GM19455 (cell line): ENCODE measurements around the gene PLCXD1.

Experiments
- ATAC-seq: cut with Tn5 transposase; IDR thresholded peaks from one replicate; pipeline ENCODE4 v1.9.1; 2021; ENCODE audit not compliant: unreplicated experiment

Gene PLCXD1

DNA sequence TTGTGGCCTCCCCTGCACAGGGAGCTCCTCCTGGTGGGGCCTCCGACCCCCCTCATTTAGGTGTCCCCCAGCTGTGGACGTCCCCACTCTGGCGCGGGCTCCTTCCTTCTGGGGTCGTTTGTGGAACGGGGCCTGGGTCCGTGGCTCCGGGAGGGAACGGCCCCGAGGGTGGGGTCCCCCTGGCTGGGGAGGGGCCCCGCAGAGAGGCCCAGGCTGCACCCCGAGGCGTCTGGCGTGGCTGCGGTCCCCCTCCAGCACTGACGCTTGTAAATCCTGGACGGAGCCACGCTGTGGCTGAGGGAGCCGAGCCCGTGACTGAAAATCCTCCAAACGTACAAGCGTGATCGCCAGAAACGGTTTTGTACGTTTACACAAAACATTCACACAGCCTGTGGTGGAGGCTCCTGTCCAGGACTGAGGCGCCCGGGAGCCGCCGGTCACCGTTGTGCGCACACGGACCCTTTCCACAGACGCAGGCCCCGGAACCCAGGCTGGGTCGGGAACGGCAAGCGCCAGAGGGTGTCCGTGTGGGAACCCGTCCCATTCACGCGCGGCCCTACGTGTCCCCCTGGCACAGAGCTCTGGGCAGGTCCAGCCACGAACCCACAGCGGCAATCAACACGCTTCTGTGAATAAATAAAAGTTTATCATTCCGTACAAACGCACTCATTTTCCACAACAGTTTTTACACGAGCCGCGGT, 52.6 kb downstream of the PLCXD1 start:
- ATAC-seq, result no peak

DNA sequence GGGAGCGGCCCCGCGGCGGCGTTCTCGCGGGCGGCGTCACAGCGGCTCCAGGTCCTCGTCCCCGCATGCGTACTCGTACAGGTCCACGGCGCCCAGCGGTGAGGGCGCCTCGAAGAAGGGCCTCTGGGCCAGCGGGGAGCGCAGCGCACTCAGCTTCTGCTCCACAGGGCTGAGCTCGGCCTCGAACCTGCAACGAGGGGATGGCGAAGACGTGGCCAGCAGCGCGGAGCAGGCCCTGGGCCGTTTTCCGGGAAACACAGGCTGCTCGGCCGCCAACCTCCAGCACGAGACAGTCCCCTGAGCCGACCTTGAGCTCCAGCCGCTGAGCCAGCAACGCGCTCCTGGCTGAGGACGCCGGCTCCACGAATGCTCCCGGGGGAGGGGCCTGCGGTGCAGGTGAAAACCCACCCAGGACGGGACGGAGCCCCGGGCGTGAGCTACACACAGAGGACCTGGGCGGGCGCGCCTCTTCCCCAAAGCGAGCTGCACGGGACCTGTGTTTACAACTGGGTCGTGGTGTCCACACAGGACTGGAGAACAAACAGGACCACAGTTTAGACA, 53.2 kb downstream of the PLCXD1 start:
- no peak for ATAC-seq

DNA sequence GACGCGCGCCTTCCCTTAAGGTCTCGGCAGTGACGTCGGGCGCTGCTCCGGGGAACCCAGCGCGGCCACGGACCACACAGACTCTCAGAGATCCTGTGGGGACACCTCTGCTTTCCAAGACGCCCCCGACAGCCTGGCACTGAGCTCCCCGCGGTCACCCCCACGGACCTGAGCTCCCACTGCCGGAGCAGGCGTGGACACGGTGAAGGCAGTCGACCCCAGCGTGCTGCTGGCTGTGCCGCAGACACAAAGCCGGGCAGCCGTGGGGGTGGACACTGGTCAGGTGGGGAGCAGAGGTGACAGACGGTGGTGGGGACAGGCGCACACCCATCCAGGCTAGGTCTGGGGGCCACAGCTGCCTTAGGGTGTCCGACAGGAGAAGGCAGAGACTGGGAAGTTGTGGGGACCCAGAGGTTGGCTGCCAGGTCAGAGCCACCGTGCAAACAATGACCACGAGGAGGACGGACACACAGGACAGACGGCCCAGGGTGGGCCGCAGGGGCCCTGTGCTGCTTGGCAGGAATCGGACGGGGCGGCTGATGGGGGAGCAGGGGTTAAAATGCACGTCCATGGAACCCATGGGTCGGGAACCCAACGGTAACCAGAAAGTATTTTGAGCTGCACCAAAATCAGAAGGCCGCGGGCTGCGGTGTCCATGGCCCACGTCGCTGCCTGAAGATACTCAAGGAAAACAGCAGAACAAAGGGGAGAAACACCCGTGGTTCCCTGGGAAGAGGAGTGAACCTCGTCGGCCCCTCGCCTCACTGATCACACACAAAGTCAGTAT, 54.0 kb downstream of the PLCXD1 start:
- no peak for ATAC-seq

DNA sequence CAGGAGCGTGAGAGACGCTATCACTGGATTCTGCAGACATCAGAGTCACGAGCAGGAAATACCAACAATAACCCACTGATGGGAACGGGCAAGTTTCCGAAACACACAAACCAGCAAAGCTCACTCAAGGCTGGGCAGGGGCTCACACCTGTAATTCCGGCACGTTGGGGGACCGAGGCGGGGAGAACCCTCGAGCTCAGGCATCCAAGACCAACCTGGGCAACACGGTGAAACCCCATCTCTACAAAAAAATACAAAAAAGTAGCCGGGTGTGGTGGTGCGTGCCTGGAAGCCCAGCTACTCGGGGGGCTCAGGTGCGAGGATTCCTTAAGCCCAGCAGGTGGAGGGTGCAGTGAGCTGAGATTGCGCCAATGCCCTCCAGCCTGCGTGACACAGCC, 54.6 kb downstream of the PLCXD1 start:
- no peak for ATAC-seq

DNA sequence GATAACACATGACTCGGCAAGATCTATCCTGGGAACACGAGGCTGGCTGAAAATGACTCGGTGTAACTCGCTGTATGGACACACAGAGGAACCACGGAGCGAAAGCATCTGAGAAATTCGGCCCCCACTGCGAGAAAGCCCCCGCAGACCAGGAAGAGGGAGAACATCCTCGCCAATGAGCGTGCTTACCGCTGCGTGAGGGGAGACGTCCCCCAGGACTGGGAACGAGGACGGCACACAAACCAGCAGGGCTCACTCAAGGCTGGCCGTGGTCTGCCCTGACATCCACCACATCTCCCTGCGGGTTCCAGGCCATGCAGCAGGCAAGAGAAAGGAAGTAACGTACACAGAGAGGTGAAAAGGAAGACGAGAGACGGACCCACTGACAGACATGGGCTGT, 55.0 kb downstream of the PLCXD1 start:
- no peak for ATAC-seq

DNA sequence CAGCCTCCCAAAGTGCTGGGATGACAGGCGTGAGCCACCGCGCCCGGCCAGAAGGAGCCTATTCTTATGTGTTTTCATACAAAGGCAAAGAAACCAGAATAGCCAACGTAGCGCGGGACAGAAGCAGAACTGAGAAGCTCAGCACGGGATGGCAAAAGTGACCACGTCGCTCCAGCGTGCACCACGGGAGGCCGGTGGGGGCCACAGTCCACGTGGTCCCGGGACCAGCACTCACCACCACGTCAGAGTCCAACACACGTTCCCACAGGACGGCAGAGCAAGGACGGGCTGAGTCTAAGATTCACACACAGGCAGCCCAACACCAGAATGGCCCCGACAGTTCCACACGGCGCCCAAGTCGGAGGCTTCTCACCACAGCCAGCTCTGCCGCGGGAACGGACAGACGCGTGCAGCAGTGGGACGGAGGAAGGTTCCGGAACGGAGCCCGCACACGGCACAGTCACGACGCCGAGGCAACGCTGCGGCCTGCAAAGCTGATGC, 56.2 kb downstream of the PLCXD1 start:
- no peak for ATAC-seq

DNA sequence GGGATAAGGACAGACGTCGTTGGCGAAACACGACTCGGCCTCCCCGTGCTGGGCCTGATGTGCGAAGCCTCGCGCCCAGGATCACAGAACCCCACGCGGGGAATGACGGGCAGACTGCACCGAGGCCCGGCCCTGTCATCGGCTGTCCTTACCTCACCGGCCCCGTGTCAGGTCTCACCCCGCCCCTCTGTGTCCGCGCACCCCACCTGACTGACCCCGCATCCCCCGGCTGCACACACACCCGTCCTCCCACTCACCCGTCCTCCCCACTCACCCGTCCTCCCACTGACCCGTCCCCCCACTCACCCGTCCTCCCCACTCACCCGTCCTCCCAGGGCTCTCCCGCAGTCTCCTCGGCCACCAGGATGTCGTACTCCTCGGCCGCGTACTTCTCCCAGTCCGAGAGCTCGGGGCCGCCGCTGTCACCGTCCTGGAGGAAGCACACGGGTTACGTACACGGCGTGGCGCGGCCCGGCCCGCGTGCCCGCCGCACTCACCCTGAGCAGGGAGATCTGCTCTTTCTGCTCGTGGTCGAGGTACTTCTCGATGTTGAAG, 57.2 kb downstream of the PLCXD1 start:
- ATAC-seq, result no peak

DNA sequence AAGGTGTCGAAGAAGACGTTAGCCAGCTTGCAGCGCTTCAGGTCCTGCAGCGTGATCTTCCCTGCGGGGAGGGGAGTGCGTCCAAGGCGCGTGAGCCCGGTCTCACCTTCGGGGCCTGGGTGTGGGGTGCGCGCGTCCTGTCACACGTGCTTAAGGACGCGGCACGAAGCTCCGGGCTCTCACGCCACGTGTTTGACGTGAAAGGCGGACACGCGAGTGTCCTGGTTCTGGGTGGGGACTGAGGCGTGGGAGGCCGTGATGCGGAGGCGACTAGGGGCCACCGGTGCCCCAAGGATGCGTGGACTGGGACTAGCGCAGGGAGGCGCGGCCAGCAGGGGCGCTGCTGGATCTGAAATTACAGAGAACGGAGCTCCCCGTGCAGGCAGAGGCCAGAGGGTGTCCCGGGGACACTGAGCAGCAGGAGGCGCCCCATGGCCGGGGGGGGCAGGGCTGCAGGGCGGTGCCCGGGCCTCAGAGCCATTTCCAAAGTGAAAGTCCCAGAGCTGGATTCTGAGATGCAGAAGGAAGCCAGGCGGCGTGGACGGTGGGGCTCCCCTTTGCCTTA, 57.7 kb downstream of the PLCXD1 start:
- no peak for ATAC-seq

DNA sequence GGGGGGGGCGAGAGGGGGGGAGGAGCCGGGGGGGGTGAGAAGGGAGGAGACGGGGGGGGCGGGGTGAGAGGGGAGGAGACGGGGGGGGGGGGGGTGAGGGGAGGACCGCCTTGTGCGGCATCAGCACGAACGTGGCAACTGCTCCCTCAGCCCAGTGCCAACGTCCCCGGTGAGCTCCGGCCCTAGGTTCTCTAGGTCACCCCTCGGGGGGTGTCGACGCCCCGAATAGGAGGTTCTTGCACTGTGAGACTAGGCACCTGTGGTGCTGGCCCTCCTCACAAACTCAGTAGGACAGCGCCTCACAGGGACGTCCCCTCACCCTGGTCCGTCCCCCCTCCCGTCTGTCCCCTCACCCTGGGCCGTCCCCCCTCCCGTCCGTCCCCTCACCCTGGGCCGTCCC, 58.9 kb downstream of the PLCXD1 start:
- no peak for ATAC-seq

DNA sequence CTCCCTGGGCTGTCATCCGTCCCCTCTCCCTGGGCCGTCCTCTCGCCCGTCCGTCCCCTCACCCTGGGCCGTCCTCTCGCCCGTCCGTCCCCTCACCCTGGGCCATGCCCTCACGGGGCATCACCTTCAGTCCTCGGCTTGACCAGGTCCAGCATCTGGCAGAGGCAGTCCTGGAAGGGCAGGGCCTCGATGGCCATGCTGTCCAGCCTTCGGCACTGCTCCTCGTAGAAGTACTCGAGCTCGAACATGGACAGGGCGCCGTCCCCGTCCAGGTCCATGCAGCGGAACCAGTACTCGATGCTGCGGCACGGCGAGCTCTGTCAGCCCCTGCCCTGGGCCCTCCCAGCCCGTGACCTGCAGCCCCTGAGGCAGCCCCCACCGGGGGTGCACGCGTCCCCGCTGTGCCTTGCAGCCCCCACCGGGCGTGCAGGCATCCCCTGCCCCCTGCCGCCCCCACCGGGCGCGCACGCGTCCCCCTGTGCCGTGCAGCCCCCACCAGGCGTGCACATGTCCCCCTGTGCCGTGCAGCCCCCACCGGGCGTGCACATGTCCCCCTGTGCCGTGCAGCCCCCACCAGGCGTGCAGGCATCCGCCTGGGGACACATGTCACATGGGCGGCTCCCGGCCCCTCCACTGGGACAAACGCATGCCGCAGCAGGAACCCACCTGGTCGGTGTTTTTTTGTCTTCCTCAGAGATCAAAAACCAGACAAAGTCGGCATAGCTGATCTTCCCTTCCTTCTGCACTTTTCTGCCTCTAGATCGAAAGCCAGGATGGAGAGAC, 59.7 kb downstream of the PLCXD1 start:
- no peak for ATAC-seq

DNA sequence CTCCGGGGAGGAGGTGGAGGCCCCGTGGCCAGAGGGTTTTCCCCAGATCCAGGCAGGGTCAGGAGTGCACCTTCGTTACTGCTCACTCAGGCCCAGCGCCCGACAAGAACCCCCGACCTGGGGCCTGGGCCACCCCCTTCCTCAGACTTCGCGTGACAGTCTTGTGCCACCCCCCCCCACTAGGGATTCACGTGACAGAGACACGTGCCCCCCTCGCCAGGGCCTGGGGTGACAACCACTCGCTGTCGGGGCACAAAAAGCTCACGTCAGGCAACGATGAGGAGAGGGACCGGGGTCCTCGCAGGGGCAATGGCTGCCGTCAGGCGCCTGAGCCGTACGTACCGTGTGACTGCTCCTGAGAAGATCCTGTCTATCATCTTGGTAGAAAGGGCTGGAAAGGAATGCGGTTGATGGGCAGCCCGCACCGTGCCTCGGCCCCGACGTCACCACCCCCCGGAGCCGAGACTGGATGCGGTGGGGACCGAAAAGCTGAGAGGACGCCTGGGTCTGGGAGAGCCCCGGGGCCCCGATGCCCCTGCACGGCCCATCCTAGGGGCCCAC, 60.4 kb downstream of the PLCXD1 start:
- no peak for ATAC-seq

DNA sequence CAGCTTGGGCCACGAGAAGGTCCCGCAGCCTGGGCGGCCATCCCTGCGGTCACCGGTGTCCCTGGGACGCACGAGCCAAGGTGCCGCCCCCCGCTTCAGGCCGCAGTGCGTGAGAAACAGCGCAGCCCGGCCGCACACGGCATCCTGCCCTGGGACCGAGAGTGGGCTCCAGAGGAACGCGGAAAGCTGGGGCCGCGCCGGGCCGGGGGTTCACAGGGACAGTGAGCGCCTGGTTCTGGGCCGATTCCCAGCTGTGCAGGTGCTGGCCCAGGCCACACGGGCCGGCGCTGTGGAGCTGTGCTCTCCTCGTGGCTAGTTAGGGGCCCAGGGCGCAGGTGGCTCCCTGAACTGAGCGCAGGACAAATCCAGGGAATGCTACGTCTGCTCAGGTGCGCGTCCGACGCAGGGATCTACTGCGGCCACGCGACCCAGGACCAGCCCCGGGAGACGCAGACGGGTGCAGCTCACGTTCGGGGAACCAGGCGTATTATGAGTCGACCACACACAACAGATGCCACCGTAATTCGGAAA, 63.3 kb downstream of the PLCXD1 start:
- no peak for ATAC-seq

DNA sequence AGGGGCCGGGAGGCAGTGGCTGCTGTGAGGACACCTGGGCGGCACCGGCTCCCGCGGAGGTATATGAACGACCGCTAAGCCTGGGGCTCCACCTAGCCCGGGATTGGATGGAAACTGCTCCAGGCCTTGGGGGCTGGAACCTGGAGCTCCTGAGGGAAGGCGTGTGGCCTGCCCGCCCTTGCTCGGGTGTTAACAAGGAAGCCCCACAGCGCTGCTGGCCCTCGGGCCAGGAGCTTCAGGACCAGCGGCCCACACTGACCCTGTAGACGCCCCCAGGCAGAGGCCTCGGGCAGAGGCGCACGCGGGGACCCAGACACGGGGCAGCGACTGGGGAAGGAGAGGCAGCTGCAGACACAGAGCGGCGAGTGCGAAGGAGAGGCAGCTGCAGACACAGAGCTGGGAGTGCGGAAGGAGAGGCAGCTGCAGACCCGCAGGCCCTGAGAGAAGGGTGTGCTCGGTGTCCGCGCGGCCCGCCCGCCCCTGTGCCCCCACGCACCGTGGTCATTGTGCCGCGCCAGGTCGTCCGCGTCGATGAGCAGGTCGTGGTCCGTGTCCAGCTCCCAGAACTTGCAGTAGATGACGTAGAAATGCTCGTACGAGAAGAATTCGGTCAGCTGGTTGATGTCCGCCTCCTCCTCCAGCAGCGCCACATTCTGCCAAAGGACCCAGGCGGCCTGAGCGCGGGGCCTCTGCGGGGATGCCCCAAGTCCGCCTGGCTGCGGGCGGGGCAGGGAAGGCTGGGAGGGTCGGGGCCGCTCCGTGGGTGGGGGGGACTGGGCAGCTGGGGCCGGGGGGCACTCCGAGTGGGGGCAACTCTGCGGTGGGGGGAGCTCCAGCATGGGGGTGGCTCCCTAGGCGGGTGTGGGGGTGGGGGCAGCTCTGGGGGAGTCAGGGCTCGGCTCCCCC, 64.1 kb downstream of the PLCXD1 start:
- ATAC-seq, result no peak

DNA sequence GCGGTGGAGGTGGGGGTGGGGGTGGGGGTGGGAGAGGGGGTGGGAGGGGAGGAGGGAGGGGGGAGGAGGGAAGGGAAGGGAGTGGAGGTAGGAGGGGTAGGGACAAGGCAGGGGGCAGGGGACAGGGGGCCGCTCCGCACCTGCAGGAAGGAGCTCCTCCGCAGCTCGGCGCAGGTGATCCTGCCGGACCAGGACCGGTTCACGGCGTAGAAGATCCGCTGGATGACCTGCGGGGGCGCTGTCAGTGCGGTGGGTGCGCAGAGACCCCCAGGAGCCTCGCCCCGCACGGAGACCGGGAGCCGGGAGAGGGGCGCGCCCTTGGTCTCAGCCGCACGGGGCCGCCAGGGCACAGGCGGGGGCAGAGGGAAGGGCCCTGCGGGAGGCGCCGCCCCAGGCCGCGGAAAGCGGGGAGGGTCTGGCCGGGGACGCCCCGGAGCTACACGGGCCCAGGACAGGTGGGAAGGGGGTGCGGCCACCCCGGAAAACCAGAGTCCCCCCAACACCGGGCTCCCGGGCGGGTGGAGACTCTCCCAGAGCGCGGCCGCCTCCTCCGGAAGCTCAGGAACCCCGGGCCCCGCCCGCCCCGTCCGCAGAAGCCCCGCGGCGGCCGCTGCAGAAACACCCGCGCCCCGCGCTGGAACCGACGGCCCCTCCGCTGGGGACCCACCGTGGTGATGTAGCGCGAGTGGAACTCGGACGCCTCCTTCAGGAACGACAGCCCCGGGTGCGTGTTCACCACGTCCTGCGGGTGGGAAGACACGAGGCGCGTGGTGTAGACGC, 65.0 kb downstream of the PLCXD1 start:
- ATAC-seq, result no peak

DNA sequence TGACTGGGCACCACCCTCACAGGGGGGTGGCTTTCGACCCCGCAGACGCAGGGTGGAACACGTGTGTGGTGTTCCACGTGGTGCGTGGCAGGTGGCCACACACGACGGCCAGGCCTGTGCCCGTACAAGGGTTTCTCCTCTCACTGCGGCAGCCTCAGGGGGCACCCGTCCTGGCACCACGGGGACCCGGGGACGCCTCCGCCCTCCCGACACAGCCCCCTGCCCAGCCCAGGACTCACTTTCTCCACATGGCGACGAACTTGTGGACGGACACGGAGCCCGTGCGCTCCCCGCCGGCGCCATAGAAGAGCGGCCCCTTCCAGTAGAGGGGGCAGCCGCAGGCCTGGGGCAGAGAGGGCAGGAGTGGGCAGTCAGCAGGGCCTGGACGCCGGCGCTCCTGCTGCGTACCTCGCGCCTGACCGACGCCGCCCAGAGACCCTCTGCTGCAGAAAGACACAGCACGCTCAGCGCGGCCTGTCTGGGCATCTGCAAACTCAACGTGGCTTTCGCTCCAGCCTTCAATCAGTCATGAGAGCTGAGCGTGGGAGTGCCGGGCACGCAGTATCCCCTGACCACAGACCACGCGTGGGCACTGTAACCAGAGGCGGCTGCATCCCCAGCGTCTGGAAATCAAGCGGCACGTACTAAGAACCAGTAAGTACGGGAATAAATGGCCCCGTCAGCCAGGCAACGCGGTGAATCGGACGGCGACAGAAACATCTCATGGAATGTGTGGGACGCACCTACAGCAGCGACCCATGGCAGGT, 66.4 kb downstream of the PLCXD1 start:
- ATAC-seq, result no peak

DNA sequence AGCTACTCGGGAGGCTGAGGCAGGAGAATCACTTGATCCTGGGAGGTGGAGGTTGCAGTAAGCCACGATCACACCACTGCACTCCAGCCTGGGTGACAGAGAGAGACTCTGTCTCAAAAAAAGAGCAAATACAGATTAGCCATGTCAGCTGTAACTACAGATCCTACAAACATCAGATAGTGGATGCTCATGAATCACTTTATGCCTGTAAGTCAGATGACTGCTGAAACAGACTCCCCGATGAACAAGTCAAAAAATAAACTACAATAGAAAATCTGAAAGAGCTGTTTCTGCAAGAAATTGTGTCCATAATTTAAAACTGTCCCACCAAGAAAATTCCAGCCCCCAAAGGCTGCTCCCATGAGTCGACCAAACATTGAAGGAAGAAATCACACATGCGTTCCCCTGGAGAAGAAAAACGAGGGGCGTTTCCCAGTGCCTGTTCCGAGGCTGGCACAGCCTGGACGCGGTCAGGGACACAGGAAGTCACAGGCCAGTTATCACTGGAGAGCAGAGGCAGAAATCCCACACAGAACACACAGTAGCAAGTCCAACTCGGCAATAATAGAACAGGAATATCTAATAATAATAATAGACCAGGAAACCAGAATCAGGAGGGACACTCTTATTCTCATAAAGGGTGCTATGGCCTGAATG, 67.4 kb downstream of the PLCXD1 start:
- ATAC-seq, result no peak

DNA sequence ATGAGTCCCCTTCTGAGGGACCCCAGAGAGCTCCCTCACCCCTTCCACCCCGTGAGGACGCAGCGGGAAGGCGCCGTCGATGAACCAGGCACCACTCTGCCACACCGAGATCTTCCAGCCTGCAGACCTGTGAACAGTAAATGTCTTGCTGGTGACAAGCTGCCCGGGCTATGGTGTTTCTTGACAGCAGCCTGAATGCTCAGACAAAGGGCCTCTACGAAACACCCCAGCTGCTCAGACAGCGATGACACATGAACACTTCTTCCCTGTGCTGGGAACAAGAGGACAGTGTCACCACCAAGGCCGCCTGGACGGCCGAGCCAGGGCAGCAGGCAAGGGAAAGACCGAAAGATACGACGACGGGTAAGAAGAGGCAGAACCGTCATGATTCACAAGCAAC, 68.0 kb downstream of the PLCXD1 start:
- no peak for ATAC-seq
